NB4 (cell line): ENCODE data around the gene NT5DC1.

Source experiments
- MYC ChIP-seq: IDR thresholded peaks from 2 replicates; pipeline ENCODE4 v1.6.1; 2011; ENCODE audit warnings: low read depth, low read length
- POLR2A ChIP-seq: IDR thresholded peaks from 2 replicates; pipeline ENCODE4 v1.6.1; 2011; ENCODE audit warnings: mild to moderate bottlenecking; ENCODE audit not compliant: insufficient read length; ENCODE audit errors: extremely low read depth
- TF ChIP-seq, protein P1 (sequence below): IDR thresholded peaks from one replicate; pipeline ENCODE4 v1.5.1; 2012; ENCODE audit warnings: low read depth, low read length
- TF ChIP-seq, protein P2 (sequence below): IDR thresholded peaks from 2 replicates; pipeline ENCODE4 v1.6.1; 2011; ENCODE audit warnings: low read depth, low read length

DNA sequence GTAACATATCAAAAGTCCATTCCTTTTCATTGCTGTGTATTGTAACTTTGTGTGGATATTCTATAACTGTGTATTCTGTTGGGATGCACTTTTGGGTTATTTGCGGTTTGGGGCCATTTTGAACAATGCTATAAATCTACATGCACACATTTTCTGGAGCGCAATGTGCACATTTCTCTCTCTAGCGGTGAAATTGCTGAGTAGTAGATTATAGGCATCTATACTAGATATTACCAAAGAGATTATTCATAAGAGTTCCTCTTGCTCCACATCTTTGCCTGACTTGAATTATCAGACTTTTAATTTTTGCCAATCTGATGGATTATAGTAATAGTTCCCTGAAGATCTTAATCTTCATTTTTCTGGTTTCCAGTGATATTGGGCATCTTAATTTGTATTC is 21.7 kb upstream of the NT5DC1 start:
- TF ChIP-seq, protein P1, sequence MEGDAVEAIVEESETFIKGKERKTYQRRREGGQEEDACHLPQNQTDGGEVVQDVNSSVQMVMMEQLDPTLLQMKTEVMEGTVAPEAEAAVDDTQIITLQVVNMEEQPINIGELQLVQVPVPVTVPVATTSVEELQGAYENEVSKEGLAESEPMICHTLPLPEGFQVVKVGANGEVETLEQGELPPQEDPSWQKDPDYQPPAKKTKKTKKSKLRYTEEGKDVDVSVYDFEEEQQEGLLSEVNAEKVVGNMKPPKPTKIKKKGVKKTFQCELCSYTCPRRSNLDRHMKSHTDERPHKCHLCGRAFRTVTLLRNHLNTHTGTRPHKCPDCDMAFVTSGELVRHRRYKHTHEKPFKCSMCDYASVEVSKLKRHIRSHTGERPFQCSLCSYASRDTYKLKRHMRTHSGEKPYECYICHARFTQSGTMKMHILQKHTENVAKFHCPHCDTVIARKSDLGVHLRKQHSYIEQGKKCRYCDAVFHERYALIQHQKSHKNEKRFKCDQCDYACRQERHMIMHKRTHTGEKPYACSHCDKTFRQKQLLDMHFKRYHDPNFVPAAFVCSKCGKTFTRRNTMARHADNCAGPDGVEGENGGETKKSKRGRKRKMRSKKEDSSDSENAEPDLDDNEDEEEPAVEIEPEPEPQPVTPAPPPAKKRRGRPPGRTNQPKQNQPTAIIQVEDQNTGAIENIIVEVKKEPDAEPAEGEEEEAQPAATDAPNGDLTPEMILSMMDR = no peak
- TF ChIP-seq POLR2A (no peak), MYC (no peak)
- TF ChIP-seq, protein P2, sequence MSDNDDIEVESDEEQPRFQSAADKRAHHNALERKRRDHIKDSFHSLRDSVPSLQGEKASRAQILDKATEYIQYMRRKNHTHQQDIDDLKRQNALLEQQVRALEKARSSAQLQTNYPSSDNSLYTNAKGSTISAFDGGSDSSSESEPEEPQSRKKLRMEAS = no peak
